K562 (cell line): Measurements from ENCODE around the gene HSPA4.

Source experiments
- BRF2 ChIP-seq: IDR thresholded peaks from 3 replicates; pipeline ENCODE4 v1.6.1; 2011; ENCODE audit warnings: borderline replicate concordance, mild to moderate bottlenecking; ENCODE audit not compliant: insufficient read length, insufficient read depth
- CTCF ChIP-seq, 3 experiments: IDR thresholded peaks in 2 of 3; conservative IDR thresholded peaks in 1 of 3; 2 replicates each; pipeline ENCODE4 v1.5.1; 2011 to 2012; ENCODE audit warnings: low read length in 3 of 3, mild to moderate bottlenecking in 3 of 3, control low read depth in 2 of 3, improper control_type of control experiment in 1 of 3, inconsistent platforms in 1 of 3, low read depth in 1 of 3, mixed read lengths in 1 of 3, moderate library complexity in 1 of 3; ENCODE audit not compliant: insufficient read depth in 2 of 3
- EHMT2 ChIP-seq: fragments of 450-650 bp; IDR thresholded peaks from 2 replicates; pipeline ENCODE4 v1.6.1; 2018; ENCODE audit warnings: antibody characterized with exemption
- EZH2 ChIP-seq: IDR thresholded peaks from 2 replicates; pipeline ENCODE4 v1.6.1; 2012; ENCODE audit warnings: low read depth, mild to moderate bottlenecking, inconsistent platforms, low read length, borderline replicate concordance
- GTF2F1 ChIP-seq: IDR thresholded peaks from 2 replicates; pipeline ENCODE4 v1.6.1; 2011; ENCODE audit warnings: low read depth, low read length, improper control_type of control experiment
- MLLT1 ChIP-seq, 2 experiments: fragments of 450-650 bp; IDR thresholded peaks; 2 replicates each; pipeline ENCODE4 v1.6.1; 2016
- POLR2A ChIP-seq: fragments of 450-650 bp; conservative IDR thresholded peaks from 2 replicates; pipeline ENCODE4 v1.6.1; 2016
- RCOR1 ChIP-seq, 2 experiments: IDR thresholded peaks; 2 replicates each; pipeline ENCODE4 v1.6.1; 2012; ENCODE audit warnings: low read depth in 2 of 2, low read length in 2 of 2, borderline replicate concordance in 1 of 2, improper control_type of control experiment in 1 of 2
- RFX5 ChIP-seq: IDR thresholded peaks from 2 replicates; pipeline ENCODE4 v1.6.1; 2011; ENCODE audit warnings: low read depth, mild to moderate bottlenecking, improper control_type of control experiment, low read length
- TAL1 ChIP-seq: fragments of 450-650 bp; IDR thresholded peaks from 2 replicates; pipeline ENCODE4 v1.6.1; 2016; ENCODE audit warnings: mild to moderate bottlenecking
- ZEB2 ChIP-seq: fragments of 450-650 bp; IDR thresholded peaks from 2 replicates; pipeline ENCODE4 v1.6.1; 2016
- ZNF184 ChIP-seq: sonication (generic); formaldehyde crosslinking; IDR thresholded peaks from 2 replicates; pipeline ENCODE4 v1.5.0; 2020; ENCODE audit warnings: missing genetic modification reagents
- ZNF24 ChIP-seq: fragments of 450-650 bp; IDR thresholded peaks from 2 replicates; pipeline ENCODE4 v1.6.1; 2016

- TF ChIP-seq ZEB2, result no peak
- TF ChIP-seq ZNF24, result no peak
- no peak for TF ChIP-seq TAL1
- TF ChIP-seq ZNF184 (CRISPR knock-in tag), result no peak
- no peak for TF ChIP-seq MLLT1 (IDR thresholded peaks at IDR 0.05)
- TF ChIP-seq CTCF (IDR thresholded peaks at IDR 0.05 in 2 of 3, conservative IDR thresholded peaks at IDR 0.05 in 1 of 3; ENCODE audit: insufficient read depth in 2 of 3, low read depth in 1 of 3, low read length in 3 of 3), result no peak
- no peak for TF ChIP-seq BRF2
- TF ChIP-seq EHMT2, result no peak
- no peak for TF ChIP-seq GTF2F1
- TF ChIP-seq EZH2, result no peak
- TF ChIP-seq RFX5, result no peak
- TF ChIP-seq RCOR1 (IDR thresholded peaks at IDR 0.05; ENCODE audit: borderline replicate concordance in 1 of 2, low read depth in 2 of 2, low read length in 2 of 2), result no peak
- TF ChIP-seq POLR2A, result no peak
Measured at GRCh38 chr5:133106343-133106742, 54.5 kb downstream of the HSPA4 start.
